Measurements from ENCODE around the gene MSL1. TPM values are rescaled to one million over a fixed set of nuclear protein-coding genes. Genes with fewer than 3 reads are reported as not detected.
A peak's percentile ranks its signal among the peaks of the same experiment; 100 is the strongest.

The MSL1 gene
- total and polyA plus RNA-seq, 9 of the 15 experiments (the other 6 are each of a cell fraction or from before 2014, with no cell fraction given), result 13.8 to 120 (median 61.9) TPM

DNA sequence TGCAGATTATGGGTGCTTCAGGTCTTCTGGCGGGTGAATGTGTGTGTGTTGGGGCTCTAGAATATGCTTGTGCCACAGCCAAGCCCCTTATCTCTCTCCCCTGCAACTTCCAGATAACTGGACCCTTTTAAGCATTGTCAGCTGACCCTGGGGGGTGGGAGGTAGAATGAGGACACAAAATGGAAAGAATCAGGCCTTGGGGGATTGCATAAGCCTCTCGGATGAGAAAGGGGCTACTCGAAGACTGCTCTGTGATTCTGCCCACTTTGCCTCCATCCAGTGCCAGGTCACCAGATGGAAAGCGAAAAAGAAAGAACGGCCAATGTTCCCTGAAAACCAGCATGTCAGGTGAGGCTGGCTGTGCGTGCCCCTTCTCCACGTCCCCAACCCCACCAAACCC, 45.2 kb upstream of the MSL1 start (continued):
- TF ChIP-seq POLR3A (IDR thresholded peaks at IDR 0.05; ENCODE audit: borderline replicate concordance, extremely low read depth, insufficient read depth, insufficient read length) (no peak), STAG1 (CRISPR knock-in tag; IDR thresholded peaks at IDR 0.05; ENCODE audit: borderline replicate concordance) (no peak), ZNF584 (CRISPR knock-in tag; IDR thresholded peaks at IDR 0.05; ENCODE audit: low read depth) (no peak), TARDBP (IDR thresholded peaks at IDR 0.05) (no peak), SRSF9 (IDR thresholded peaks at IDR 0.05; ENCODE audit: borderline replicate concordance, low read depth, low read length) (no peak), MCM3 (IDR thresholded peaks at IDR 0.05) (no peak), HEY1 (CRISPR knock-in tag; IDR thresholded peaks at IDR 0.05; ENCODE audit: borderline replicate concordance) (no peak), EP300 (IDR thresholded peaks at IDR 0.05; ENCODE audit: low read length) (peak; percentile 76), SRSF3 (IDR thresholded peaks at IDR 0.05; ENCODE audit: insufficient read depth, low read length) (no peak), DMBX1 (CRISPR knock-in tag; IDR thresholded peaks at IDR 0.05; ENCODE audit: borderline replicate concordance) (peak; percentile 66; the same call in 1 of the 2 replicates), ATF4 (CRISPR knock-in tag; IDR thresholded peaks at IDR 0.05) (no peak), ETS2 (tag; IDR thresholded peaks at IDR 0.05; ENCODE audit: borderline replicate concordance, poor library complexity, severe bottlenecking) (no peak), MITF (IDR thresholded peaks at IDR 0.05) (0 out of 2 replicates have a peak, but pooled peaks have one; percentile 38), ZFP30 (CRISPR knock-in tag; IDR thresholded peaks at IDR 0.05; ENCODE audit: borderline replicate concordance) (no peak), CREB1 (IDR thresholded peaks at IDR 0.05) (no peak), CREB1 (CRISPR knock-in tag; IDR thresholded peaks at IDR 0.05) (no peak), ZNF23 (CRISPR knock-in tag; IDR thresholded peaks at IDR 0.05) (no peak), HCFC1 (IDR thresholded peaks at IDR 0.05; ENCODE audit: low read depth, low read length) (no peak), L3MBTL2 (IDR thresholded peaks at IDR 0.05) (peak; percentile 21; the same call in 1 of the 2 replicates), SMAD3 (CRISPR knock-in tag; conservative IDR thresholded peaks at IDR 0.05) (no peak), DNMT1 (IDR thresholded peaks at IDR 0.05) (no peak), RBM17 (IDR thresholded peaks at IDR 0.05; ENCODE audit: borderline replicate concordance, low read depth, low read length) (no peak), ZNF586 (CRISPR knock-in tag; conservative IDR thresholded peaks at IDR 0.05) (no peak), MTA2 (IDR thresholded peaks at IDR 0.05; ENCODE audit: low read depth) (peak; percentile 36; the same call in 1 of the 2 replicates)
- TF ChIP-seq, protein P1, sequence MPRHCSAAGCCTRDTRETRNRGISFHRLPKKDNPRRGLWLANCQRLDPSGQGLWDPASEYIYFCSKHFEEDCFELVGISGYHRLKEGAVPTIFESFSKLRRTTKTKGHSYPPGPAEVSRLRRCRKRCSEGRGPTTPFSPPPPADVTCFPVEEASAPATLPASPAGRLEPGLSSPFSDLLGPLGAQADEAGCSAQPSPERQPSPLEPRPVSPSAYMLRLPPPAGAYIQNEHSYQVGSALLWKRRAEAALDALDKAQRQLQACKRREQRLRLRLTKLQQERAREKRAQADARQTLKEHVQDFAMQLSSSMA (CRISPR knock-in tag; IDR thresholded peaks at IDR 0.05), result no peak
